ENCODE data around the gene KLK12. TPM values are rescaled to one million over a fixed set of nuclear protein-coding genes. Genes with fewer than 3 reads are reported as not detected.

Gene KLK12
- total and polyA plus RNA-seq, 10 donors = 0.16 TPM; not detected in 9

- H3K4me1 ChIP-seq = no peaks in the 10 kb centered on the region
- no peak overlapping the region for H3K27ac ChIP-seq
- intact Hi-C loops (cut with DNase I; ENCODE audit: low total_unique reads) = no loop called here
- H3K9me3 ChIP-seq = peaks cover 4 to 17% (median 14%) of the 10 kb centered on the region in 8 donors
- H3K27me3 ChIP-seq (replicated peaks in 1 of 7) = peaks cover 0 to 13% (median 0%) of the 10 kb centered on the region in 7 donors
- H3K4me3 ChIP-seq = no peak overlapping the region
- H3K36me3 ChIP-seq = no peaks in the 10 kb centered on the region
- TF ChIP-seq POLR2A (IDR thresholded peaks at IDR 0.05) = no peak
- no peak for DNase-seq
- 47 to 61% (median 57%) methylated on average over 6 of the region's 6 CpGs for WGBS, 5 donors
Observed at GRCh38 chr19:51078104-51078503, 43.3 kb upstream of the KLK12 start.

GRCh38 chr19:51076631-51077213 lies 41.9 kb upstream of the KLK12 start:
- no peaks in the 10 kb centered on the region for H3K4me1 ChIP-seq
- peaks cover 0 to 10% (median 0%) of the 10 kb centered on the region in 7 donors for H3K27me3 ChIP-seq (replicated peaks in 1 of 7)
- WGBS, 5 donors = 83 to 88% (median 85%) methylated on average over 14 of the region's 14 CpGs
- intact Hi-C loops (cut with DNase I; ENCODE audit: low total_unique reads) = no loop called here
- H3K9me3 ChIP-seq = peaks cover 4 to 24% (median 18%) of the 10 kb centered on the region in 8 donors
- TF ChIP-seq CTCF (IDR thresholded peaks at IDR 0.05 in 8 of 11, conservative IDR thresholded peaks at IDR 0.05 in 3 of 11) (no peak), POLR2AphosphoS5 (IDR thresholded peaks at IDR 0.05) (no peak), POLR2A (IDR thresholded peaks at IDR 0.05) (no peak)
- no peak overlapping the region for H3K27ac ChIP-seq
- H3K36me3 ChIP-seq = no peaks in the 10 kb centered on the region
- H3K4me3 ChIP-seq = no peak overlapping the region
- no peak for DNase-seq

- H3K9me3 ChIP-seq = peaks cover 4 to 24% (median 18%) of the 10 kb centered on the region in 8 donors
- TF ChIP-seq POLR2A (IDR thresholded peaks at IDR 0.05) (no peak), CTCF (IDR thresholded peaks at IDR 0.05 in 8 of 11, conservative IDR thresholded peaks at IDR 0.05 in 3 of 11) (no peak), POLR2AphosphoS5 (IDR thresholded peaks at IDR 0.05) (no peak)
- no peaks in the 10 kb centered on the region for H3K4me1 ChIP-seq
- no peak overlapping the region for H3K4me3 ChIP-seq
- peaks cover 0 to 10% (median 0%) of the 10 kb centered on the region in 7 donors for H3K27me3 ChIP-seq (replicated peaks in 1 of 7)
- 89 to 93% (median 91%) methylated on average over 5 of the region's 5 CpGs for WGBS, 5 donors
- no peak for DNase-seq
- no peak overlapping the region for H3K27ac ChIP-seq
- intact Hi-C loops (cut with DNase I; ENCODE audit: low total_unique reads) = no loop called here
- H3K36me3 ChIP-seq = no peaks in the 10 kb centered on the region
Observed at GRCh38 chr19:51075998-51076397, 41.2 kb upstream of the KLK12 start.

GRCh38 chr19:51071095-51071405 lies 36.2 kb upstream of the KLK12 start:
- intact Hi-C loops (cut with DNase I; ENCODE audit: low total_unique reads) = no loop called here
- H3K36me3 ChIP-seq = no peaks in the 10 kb centered on the region
- 59 to 77% (median 72%) methylated on average over 4 of the region's 4 CpGs for WGBS, 5 donors
- H3K4me1 ChIP-seq = no peaks in the 10 kb centered on the region
- H3K27ac ChIP-seq = no peak overlapping the region
- peaks cover 4 to 24% (median 18%) of the 10 kb centered on the region in 8 donors for H3K9me3 ChIP-seq
- no peak for DNase-seq
- no peak for TF ChIP-seq POLR2A (IDR thresholded peaks at IDR 0.05)
- no peak for TF ChIP-seq POLR2AphosphoS5 (IDR thresholded peaks at IDR 0.05)
- no peak overlapping the region for H3K4me3 ChIP-seq
- H3K27me3 ChIP-seq (replicated peaks in 1 of 7) = peaks cover 0 to 31% (median 4%) of the 10 kb centered on the region in 7 donors

- Histone ChIP-seq H3K4me3 (no peak overlapping the region), H3K36me3 (no peaks in the 10 kb centered on the region), H3K4me1 (no peaks in the 10 kb centered on the region), H3K27ac (no peak overlapping the region), H3K9me3 (peaks cover 4 to 24% (median 18%) of the 10 kb centered on the region in 8 donors), H3K27me3 (replicated peaks in 1 of 7) (peaks cover 0 to 36% (median 10%) of the 10 kb centered on the region in 7 donors)
- 82 to 94% (median 87%) methylated on average over 5 of the region's 5 CpGs for WGBS, 5 donors
- TF ChIP-seq POLR2AphosphoS5 (IDR thresholded peaks at IDR 0.05) = no peak
- no peak for TF ChIP-seq POLR2A (IDR thresholded peaks at IDR 0.05)
- TF ChIP-seq CTCF (IDR thresholded peaks at IDR 0.05 in 8 of 11, conservative IDR thresholded peaks at IDR 0.05 in 3 of 11) = no peak
- DNase-seq = no peak
- intact Hi-C loops (cut with DNase I; ENCODE audit: low total_unique reads) = no loop called here
Observed at GRCh38 chr19:51070334-51071094, 35.7 kb upstream of the KLK12 start.
